Hepatocyte (in vitro differentiated cells): ENCODE measurements around the gene TMEM41B.

Source experiments
- EZH2 ChIP-seq: fragments of 200-600 bp; sonication (generic); IDR thresholded peaks from 2 replicates; pipeline ENCODE4 v1.6.1; 2016; ENCODE audit warnings: antibody characterized with exemption, mild to moderate bottlenecking, borderline replicate concordance
- EZH2phosphoT487 ChIP-seq: fragments of 200-600 bp; sonication (generic); IDR thresholded peaks from one replicate; pipeline ENCODE4 v1.6.1; 2018; ENCODE audit warnings: antibody characterized with exemption, mild to moderate bottlenecking, low read depth, moderate library complexity; ENCODE audit not compliant: unreplicated experiment, severe bottlenecking
- TF ChIP-seq, protein P1 (sequence below): fragments of 200-600 bp; sonication (generic); IDR thresholded peaks from 2 replicates; pipeline ENCODE4 v1.5.1; 2016; ENCODE audit warnings: antibody characterized with exemption, mild to moderate bottlenecking; ENCODE audit not compliant: poor library complexity

DNA sequence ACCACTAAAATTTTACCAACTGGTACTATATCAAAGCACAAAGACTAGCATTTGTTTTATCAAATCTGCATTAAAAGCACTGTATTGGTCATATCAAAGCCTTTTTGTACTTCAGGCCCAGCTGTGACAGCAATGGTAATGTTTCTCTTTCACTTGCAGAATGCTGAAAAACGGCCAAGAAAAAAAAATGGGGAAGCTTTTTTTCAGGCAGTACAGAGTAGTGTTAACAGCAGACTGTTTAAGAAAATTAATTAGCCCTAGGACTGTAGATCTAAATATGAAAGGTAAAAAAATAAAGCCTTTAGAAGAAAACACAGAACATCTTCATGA, 82.6 kb downstream of the TMEM41B start:
- TF ChIP-seq, protein P1, sequence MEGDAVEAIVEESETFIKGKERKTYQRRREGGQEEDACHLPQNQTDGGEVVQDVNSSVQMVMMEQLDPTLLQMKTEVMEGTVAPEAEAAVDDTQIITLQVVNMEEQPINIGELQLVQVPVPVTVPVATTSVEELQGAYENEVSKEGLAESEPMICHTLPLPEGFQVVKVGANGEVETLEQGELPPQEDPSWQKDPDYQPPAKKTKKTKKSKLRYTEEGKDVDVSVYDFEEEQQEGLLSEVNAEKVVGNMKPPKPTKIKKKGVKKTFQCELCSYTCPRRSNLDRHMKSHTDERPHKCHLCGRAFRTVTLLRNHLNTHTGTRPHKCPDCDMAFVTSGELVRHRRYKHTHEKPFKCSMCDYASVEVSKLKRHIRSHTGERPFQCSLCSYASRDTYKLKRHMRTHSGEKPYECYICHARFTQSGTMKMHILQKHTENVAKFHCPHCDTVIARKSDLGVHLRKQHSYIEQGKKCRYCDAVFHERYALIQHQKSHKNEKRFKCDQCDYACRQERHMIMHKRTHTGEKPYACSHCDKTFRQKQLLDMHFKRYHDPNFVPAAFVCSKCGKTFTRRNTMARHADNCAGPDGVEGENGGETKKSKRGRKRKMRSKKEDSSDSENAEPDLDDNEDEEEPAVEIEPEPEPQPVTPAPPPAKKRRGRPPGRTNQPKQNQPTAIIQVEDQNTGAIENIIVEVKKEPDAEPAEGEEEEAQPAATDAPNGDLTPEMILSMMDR, result no peak
- TF ChIP-seq EZH2, result no peak
- TF ChIP-seq EZH2phosphoT487, result no peak
